HG02970 (cell line): ENCODE results near the gene ACBD6.
"Not testable (repeated sequence)": the region's sequence is repeated elsewhere in the genome, so short reads cannot be mapped to it uniquely, and the experiment has no call there.

Experiments used
- ATAC-seq: cut with Tn5 transposase; IDR thresholded peaks from one replicate; pipeline ENCODE4 v1.9.1; 2021; ENCODE audit warnings: mild to moderate bottlenecking, moderate library complexity, moderate number of reproducible peaks; ENCODE audit not compliant: unreplicated experiment, low FRiP score

The ACBD6 gene

GRCh38 chr1:180497826-180498225 lies 4.6 kb downstream of the ACBD6 start:
- ATAC-seq: no peak

GRCh38 chr1:180494370-180494769 lies 8.0 kb downstream of the ACBD6 start:
- no peak for ATAC-seq

- ATAC-seq: no peak
Measured at GRCh38 chr1:180489976-180490375, 12.4 kb downstream of the ACBD6 start.

GRCh38 chr1:180489313-180489712 lies 13.1 kb downstream of the ACBD6 start:
- no peak for ATAC-seq

GRCh38 chr1:180488661-180489060 lies 13.7 kb downstream of the ACBD6 start:
- ATAC-seq: no peak

- no peak for ATAC-seq
Measured at GRCh38 chr1:180486092-180486491, 16.3 kb downstream of the ACBD6 start.

GRCh38 chr1:180484490-180484889 lies 17.9 kb downstream of the ACBD6 start:
- no peak for ATAC-seq

GRCh38 chr1:180482425-180483275 lies 19.7 kb downstream of the ACBD6 start:
- ATAC-seq: no peak

GRCh38 chr1:180470031-180470430 lies 32.3 kb downstream of the ACBD6 start:
- no peak for ATAC-seq

- no peak for ATAC-seq
Measured at GRCh38 chr1:180468311-180468710, 34.1 kb downstream of the ACBD6 start.

- no peak for ATAC-seq
Measured at GRCh38 chr1:180462102-180462501, 40.3 kb downstream of the ACBD6 start.

- not testable (repeated sequence) for ATAC-seq
Measured at GRCh38 chr1:180461682-180462081, 40.7 kb downstream of the ACBD6 start.

- no peak for ATAC-seq
Measured at GRCh38 chr1:180458807-180459206, 43.6 kb downstream of the ACBD6 start.

GRCh38 chr1:180456191-180456590 lies 46.2 kb downstream of the ACBD6 start:
- no peak for ATAC-seq

GRCh38 chr1:180451504-180451903 lies 50.9 kb downstream of the ACBD6 start:
- ATAC-seq: no peak

GRCh38 chr1:180444522-180444921 lies 57.9 kb downstream of the ACBD6 start:
- no peak for ATAC-seq

GRCh38 chr1:180440335-180440734 lies 62.0 kb downstream of the ACBD6 start:
- ATAC-seq: no peak

GRCh38 chr1:180435566-180435965 lies 66.8 kb downstream of the ACBD6 start:
- ATAC-seq: no peak

GRCh38 chr1:180433873-180434272 lies 68.5 kb downstream of the ACBD6 start:
- ATAC-seq: no peak

- ATAC-seq: no peak
Measured at GRCh38 chr1:180431683-180432082, 70.7 kb downstream of the ACBD6 start.

- no peak for ATAC-seq
Measured at GRCh38 chr1:180428782-180429695, 73.3 kb downstream of the ACBD6 start.
